Esophagus squamous epithelium (tissue), 5 donors: Measurements from ENCODE around the gene CACNB2. TPM values are rescaled to one million over a fixed set of nuclear protein-coding genes. Genes with fewer than 3 reads are reported as not detected.

Source experiments
- DNase-seq: peaks from one replicate; lab custom pipeline; 2025; lab: John Stamatoyannopoulos, UW
- H3K27ac ChIP-seq, 4 donors: fragments of 200-600 bp; sonication (generic); one replicate each; pipeline ENCODE4 v1.5.1; 2016 to 2019; ENCODE audit warnings: mild to moderate bottlenecking in 1 of 4
- H3K27me3 ChIP-seq, 4 donors: fragments of 200-600 bp; sonication (generic); 1 replicate in 3 of 4; 2 replicates in 1 of 4; pipeline versions ENCODE4 v1.5.1 to v1.6.0; 2017 to 2021; ENCODE audit warnings: antibody characterized with exemption in 1 of 4
- H3K36me3 ChIP-seq, 3 donors: fragments of 200-600 bp; sonication (generic); one replicate each; pipeline ENCODE4 v1.5.1; 2016 to 2019
- H3K4me1 ChIP-seq, 3 donors: fragments of 200-600 bp; sonication (generic); one replicate each; pipeline ENCODE4 v1.5.1; 2017 to 2019
- H3K4me3 ChIP-seq, 4 donors: fragments of 200-600 bp; sonication (generic); 1 replicate in 3 of 4; 2 replicates in 1 of 4; pipeline ENCODE4 v1.5.1; 2016 to 2019; ENCODE audit warnings: mild to moderate bottlenecking in 2 of 4, moderate library complexity in 1 of 4
- H3K9me3 ChIP-seq, 3 donors: fragments of 200-600 bp; sonication (generic); one replicate each; pipeline ENCODE4 v1.5.1; 2016 to 2019
- POLR2A ChIP-seq, 4 donors: fragments of 450-650 bp; IDR thresholded peaks; one replicate each; pipeline ENCODE4 v1.6.1; 2017; ENCODE audit warnings: antibody characterized with exemption in 4 of 4, mild to moderate bottlenecking in 4 of 4, moderate library complexity in 3 of 4
- WGBS, 2 donors: methylation state at CpG; one replicate each; pipeline ENCODE4 v1.1.5; 2018; 5-methylcytosine and 5-hydroxymethylcytosine counted together
- intact Hi-C: fragments of 100-400 bp; cut with DNase I; formaldehyde crosslinking; loops from one replicate; pipeline ENCODE4 v1.15.0; 2022
- total RNA-seq, 4 donors: library from RNA; depleted of rRNA; stranded (reverse); fragments of >200 nt; gene quantifications; one replicate each; pipeline ENCODE4 v1.1.0, GENCODE V29; 2016
- TF ChIP-seq, protein P1 (sequence below), 6 experiments: fragments of 450-650 bp in 4 of 6; fragments of 200-600 bp in 2 of 6; sonication (generic) in 2 of 6; IDR thresholded peaks; one replicate each; pipeline ENCODE4 v1.5.1; 2016 to 2019; ENCODE audit warnings: antibody characterized with exemption in 6 of 6, mild to moderate bottlenecking in 4 of 6, moderate library complexity in 4 of 6
- donor health status: DM: yes; HTN: yes; CAD: no.

Gene CACNB2
- total RNA-seq, 4 donors from 2014 or later = 0.91 to 37.0 (median 5.7) TPM

DNA sequence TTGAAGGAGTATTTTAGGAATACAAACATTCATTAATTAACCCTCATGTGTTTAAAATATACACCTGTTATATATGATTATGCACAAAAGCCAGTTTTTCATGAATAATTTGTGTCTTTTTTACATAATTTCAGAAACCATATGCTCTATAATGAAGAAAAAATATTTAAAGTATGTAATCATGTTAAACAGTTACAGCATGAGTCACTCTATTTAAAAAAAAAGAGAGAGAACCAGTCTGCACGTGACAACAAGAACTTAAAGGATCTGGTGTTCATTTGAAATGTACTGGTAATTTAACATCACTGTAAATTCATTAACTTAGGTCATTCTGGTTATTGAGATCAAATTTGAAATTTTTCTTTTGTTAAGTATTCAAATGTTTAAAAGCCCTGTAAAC lies 228.5 kb downstream of the CACNB2 start:
- Histone ChIP-seq H3K4me1 (no peaks in the 10 kb centered on the region), H3K27me3 (no peaks in the 10 kb centered on the region), H3K27ac (peak overlapping the region in 1 of 4 donors; percentile 24), H3K36me3 (no peaks in the 10 kb centered on the region), H3K9me3 (no peaks in the 10 kb centered on the region), H3K4me3 (no peak overlapping the region)
- no peak for DNase-seq
- 19 to 26% methylated on average over 1 of the region's 1 CpG for WGBS, 2 donors
- TF ChIP-seq POLR2A (IDR thresholded peaks at IDR 0.05) = no peak
- TF ChIP-seq, protein P1, sequence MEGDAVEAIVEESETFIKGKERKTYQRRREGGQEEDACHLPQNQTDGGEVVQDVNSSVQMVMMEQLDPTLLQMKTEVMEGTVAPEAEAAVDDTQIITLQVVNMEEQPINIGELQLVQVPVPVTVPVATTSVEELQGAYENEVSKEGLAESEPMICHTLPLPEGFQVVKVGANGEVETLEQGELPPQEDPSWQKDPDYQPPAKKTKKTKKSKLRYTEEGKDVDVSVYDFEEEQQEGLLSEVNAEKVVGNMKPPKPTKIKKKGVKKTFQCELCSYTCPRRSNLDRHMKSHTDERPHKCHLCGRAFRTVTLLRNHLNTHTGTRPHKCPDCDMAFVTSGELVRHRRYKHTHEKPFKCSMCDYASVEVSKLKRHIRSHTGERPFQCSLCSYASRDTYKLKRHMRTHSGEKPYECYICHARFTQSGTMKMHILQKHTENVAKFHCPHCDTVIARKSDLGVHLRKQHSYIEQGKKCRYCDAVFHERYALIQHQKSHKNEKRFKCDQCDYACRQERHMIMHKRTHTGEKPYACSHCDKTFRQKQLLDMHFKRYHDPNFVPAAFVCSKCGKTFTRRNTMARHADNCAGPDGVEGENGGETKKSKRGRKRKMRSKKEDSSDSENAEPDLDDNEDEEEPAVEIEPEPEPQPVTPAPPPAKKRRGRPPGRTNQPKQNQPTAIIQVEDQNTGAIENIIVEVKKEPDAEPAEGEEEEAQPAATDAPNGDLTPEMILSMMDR (IDR thresholded peaks at IDR 0.05) = no peak
- intact Hi-C loops = no loop called here

- Histone ChIP-seq H3K27me3 (no peaks in the 10 kb centered on the region), H3K9me3 (no peaks in the 10 kb centered on the region), H3K36me3 (no peaks in the 10 kb centered on the region), H3K4me3 (no peak overlapping the region), H3K27ac (no peak overlapping the region), H3K4me1 (no peaks in the 10 kb centered on the region)
- no peak for DNase-seq
- no peak for TF ChIP-seq POLR2A (IDR thresholded peaks at IDR 0.05)
- TF ChIP-seq, protein P1 (IDR thresholded peaks at IDR 0.05) = no peak
- intact Hi-C loops = no loop called here
- 88 to 90% methylated on average over 3 to 4 of the region's 4 CpGs for WGBS, 2 donors
Measured at GRCh38 chr10:18369859-18370473, 229.7 kb downstream of the CACNB2 start.

DNA sequence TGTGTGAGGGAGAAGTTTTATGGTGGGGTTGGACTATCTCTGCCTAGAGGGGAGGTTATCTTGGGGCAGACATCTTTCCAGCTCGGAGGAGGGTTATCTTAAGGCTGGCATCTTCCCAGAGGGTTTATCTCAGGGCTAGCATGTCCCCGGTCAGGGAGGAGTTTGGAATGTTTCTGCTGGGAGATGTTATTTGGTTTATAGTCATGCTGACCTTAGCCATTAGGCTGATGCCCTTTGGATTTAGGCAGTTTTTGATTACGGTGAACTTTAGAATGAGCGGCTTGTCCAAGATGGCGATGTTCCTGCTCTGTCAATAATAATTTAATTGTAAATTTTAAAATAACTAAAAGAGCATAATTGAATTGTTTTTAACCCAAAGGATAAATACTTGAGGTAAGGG lies 236.4 kb downstream of the CACNB2 start:
- Histone ChIP-seq H3K4me1 (no peaks in the 10 kb centered on the region), H3K27me3 (no peaks in the 10 kb centered on the region), H3K27ac (no peak overlapping the region), H3K4me3 (no peak overlapping the region), H3K36me3 (no peaks in the 10 kb centered on the region), H3K9me3 (no peaks in the 10 kb centered on the region)
- no peak for DNase-seq
- WGBS, 2 donors = 63 to 74% methylated on average over 5 of the region's 5 CpGs
- no peak for TF ChIP-seq POLR2A (IDR thresholded peaks at IDR 0.05)
- TF ChIP-seq, protein P1 (IDR thresholded peaks at IDR 0.05) = no peak
- intact Hi-C loops = no loop called here

GRCh38 chr10:18377898-18378297 lies 237.7 kb downstream of the CACNB2 start:
- WGBS, 2 donors = 49 to 62% methylated on average over 2 of the region's 2 CpGs
- Histone ChIP-seq H3K27ac (no peak overlapping the region), H3K4me1 (no peaks in the 10 kb centered on the region), H3K9me3 (no peaks in the 10 kb centered on the region), H3K27me3 (no peaks in the 10 kb centered on the region), H3K4me3 (no peak overlapping the region), H3K36me3 (no peaks in the 10 kb centered on the region)
- TF ChIP-seq POLR2A (IDR thresholded peaks at IDR 0.05) = no peak
- TF ChIP-seq, protein P1 (IDR thresholded peaks at IDR 0.05) = no peak
- no peak for DNase-seq
- intact Hi-C loops = no loop called here

- H3K27me3 ChIP-seq = no peaks in the 10 kb centered on the region
- H3K36me3 ChIP-seq = no peaks in the 10 kb centered on the region
- no peak overlapping the region for H3K4me3 ChIP-seq
- intact Hi-C loops = no loop called here
- TF ChIP-seq, protein P1 (IDR thresholded peaks at IDR 0.05) = no peak
- no peak for TF ChIP-seq POLR2A (IDR thresholded peaks at IDR 0.05)
- 55 to 72% methylated on average over 2 of the region's 2 CpGs for WGBS, 2 donors
- no peak overlapping the region for H3K27ac ChIP-seq
- no peak for DNase-seq
- no peaks in the 10 kb centered on the region for H3K4me1 ChIP-seq
- no peaks in the 10 kb centered on the region for H3K9me3 ChIP-seq
Measured at GRCh38 chr10:18378766-18379165, 238.5 kb downstream of the CACNB2 start.
